Middle frontal gyrus (tissue), 1 donor: ENCODE measurements around the gene ZFYVE28.
"Not testable (repeated sequence)": the region's sequence is repeated elsewhere in the genome, so short reads cannot be mapped to it uniquely, and the experiment has no call there.

Source experiments
- DNase-seq: peaks from one replicate; pipeline ENCODE4 v3.0.0-alpha.2; 2015; ENCODE audit warnings: low spot score; ENCODE audit errors: extremely low spot score

The ZFYVE28 gene

DNA sequence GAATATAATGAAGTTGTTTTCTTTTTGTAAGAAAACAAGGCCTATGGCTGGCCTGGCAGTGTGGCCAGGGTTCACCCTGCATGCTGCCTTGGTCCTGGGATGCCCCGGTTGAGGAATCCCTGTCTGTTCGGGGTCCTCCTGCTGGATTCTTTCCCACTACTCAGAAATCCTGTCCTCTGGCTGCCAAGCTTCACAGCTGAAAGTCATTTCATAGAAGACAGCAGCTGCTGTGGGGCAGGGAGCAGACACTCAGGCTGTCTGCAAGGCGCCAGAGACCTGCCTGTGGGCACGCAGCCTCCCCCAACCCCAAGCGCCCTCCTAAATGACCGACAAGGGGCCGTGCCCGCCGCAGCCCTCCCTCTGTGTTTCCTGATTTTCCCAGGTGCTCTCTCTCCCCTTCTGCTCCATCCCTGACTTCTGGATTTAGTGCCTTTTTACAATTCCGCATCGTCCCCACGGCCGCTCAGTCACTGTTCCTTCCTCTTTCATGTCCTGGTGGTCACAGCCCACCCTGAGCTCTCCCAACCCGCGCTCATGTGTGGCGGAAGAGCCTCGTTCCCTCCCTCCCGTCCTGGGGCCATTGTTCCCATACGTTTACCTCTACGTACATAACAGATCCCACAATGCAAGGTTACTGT, 27.5 kb downstream of the ZFYVE28 start:
- no peak for DNase-seq

DNA sequence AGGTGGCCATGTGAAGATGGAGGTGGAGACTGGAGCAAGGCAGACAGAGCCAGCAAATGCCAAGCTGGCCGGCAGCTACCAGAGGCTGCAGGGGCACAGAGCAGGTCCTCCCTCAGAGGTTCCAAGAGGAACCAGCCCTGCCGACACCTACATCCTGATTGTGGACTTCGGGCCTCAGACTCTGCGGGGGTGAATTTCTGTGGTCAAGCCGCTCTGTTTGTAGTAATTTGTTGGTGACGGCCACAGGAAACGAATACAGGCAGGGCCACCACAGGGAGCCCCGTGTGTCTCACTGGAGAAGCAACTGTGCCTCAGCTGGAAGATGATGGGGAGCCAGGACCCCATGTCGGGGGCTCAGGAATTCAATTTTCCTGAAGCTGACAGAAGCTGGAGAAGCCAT, 28.3 kb downstream of the ZFYVE28 start:
- DNase-seq, result no peak

DNA sequence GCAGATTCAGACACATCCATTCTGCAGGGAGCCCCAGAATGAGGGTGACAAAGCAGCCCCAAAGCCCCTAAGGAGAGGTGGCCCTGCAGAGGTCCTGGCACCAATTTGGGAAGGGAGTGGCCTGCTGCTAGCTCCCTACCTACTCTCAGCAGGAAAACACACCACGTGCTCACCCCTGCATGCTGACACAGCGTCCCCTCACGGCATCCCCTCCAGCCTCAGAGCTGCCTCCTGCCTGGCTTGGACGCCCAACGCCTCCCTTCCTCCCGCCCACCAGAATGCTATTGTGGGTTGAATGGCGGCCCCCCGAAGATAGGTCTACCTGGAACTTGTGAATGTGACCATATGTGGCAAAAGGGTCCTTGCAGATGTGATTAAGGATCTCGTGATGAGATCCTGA, 28.8 kb downstream of the ZFYVE28 start:
- DNase-seq, result no peak

DNA sequence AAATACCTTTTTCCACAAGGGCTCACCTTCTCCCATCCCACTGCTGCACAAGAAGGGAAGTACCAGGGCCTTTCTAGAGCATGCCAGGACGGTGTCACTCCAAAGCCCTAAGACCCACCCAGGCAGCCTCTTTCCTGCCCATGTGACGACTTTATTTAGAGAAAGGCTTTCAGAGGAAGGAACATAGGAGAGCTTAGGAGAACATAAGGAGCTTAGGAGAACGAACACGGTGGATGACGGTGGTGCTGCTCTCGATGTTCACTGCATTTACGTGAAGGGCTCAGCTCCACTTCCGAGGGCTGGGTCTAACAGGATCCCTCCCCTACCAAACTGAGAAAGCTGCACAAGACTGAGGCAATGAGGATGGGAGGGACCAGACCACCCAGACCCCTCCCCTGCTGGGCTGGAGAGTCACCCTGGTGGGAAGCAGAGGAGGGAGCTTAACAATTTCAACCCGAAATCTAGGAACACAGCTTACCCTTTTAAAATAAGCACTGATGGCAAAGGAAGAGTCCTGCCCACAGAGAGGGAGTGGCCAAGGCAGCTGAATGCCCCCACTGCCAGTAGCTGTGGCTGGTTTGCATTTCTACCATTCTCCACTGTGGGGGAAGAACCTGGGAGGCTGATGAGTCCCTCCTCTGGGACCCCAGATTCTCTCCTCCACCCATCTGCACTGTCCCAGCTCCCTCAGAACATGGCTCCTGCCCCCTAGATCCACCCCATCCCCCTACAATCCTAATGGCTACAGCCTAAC, 29.8 kb downstream of the ZFYVE28 start:
- no peak for DNase-seq

DNA sequence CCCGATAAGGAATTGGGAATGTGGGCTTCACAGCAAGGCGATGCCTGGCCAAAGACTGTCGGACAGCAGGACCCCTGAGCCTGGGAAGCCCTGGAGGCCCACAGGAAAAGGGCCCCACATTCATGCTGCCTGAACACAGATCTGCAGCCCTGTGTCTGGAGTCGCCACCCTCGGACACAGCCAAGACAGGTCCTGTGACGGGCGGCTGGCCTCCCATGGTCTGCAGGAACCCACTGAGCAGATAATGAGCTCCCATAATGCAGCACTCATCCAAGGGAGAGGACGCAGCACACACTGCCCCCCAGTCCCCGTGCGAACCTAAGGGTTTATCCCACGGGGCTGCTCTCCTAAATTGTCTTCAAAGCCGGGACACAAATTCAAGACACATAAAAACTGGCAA, 30.6 kb downstream of the ZFYVE28 start:
- no peak for DNase-seq

DNA sequence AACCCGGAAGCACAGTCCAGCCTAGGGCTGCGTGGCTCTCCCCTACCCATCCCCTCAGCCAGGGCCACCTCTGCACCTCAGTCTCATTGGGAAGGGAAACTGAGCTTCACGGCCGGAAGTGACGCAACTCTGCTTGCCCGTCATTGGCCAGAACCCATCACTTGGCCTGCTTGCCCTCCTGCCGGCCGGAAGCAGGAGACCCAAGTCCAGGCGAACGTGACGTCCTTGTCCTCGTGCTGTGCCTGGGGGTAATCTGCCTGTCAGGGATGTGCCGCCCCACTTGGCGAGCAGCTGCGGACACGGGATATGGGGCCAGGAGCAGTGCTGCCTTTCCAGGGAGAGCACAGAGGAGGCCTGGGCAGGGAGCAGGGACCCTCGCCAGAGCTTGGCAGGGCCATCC, 31.2 kb downstream of the ZFYVE28 start:
- DNase-seq, result no peak

DNA sequence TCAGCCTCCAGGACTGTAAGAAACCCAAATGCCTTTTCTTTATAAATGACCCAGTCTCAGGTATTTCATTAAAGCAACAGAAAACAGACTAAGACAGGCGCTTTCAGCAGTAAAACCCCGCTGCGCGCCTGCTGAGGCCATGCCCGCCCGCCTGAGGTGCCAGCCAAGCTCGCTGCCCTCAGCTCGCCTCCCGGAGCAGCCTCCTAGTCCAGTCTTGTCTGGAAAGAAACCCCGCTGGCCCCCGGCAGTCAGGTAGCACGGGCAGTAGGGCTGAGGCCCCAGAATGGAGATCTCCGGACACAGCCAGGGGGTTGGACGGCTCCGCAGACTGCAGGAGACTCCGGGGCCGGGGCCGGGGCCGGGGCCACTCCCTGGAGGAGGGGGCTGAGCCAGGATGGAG, 31.7 kb downstream of the ZFYVE28 start:
- no peak for DNase-seq

DNA sequence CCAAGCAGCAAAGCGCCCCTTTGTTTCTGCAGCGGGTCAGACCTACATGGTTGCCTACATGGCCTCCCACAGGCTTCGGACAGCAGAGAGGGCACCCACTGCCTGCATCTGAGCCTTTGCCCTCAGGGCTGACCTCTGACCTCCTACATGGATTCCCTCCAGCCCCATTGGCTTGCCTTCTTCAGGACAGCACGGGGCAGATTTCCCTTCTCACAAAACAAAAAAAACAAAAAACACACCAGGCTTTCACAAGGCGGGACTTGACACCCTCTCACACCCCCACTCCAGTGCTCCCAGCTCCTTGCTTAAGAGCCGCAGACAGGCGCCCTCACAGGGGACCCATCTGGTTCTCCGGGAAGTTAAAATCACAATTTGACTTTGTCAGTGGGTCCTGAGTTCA, 32.9 kb downstream of the ZFYVE28 start:
- DNase-seq, result no peak

DNA sequence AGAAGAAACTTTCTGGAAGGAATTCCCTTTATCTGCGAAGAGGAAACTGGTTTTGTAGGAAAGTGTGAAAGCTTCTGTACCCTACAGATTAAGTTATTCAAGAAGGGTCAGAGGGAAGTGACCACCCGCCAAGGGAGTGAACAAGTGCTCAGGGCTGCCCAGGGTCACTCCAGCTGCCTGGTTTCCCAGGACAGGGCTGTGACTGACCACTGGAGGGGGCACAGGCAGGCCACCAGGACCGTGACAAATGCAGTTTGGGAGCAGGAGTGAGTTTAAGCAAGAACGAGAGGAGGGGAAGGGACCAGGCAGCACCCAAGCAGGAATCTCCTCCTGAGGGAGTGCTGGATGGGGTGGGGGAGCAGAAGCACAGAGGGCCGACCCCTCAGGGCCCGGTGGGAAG, 34.2 kb downstream of the ZFYVE28 start:
- DNase-seq, result no peak

DNA sequence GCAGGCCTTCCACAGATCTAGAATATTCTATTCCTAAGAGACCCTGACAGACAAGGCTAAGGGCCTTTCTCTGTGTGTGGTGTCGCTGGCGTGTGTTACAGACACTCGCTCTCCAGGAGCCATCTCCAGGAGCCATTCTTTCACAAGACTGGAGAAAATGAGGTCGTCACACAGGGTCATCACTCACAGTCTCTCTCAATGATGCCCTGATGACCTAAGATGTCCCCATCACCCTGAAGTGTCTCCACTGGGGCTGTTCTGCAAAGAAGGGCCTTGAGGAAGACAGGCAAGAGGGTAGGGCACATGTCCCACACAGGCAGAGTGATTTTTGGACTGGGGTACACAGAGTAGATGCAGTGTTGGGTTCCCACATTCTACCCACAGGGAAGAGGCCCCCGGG, 34.7 kb downstream of the ZFYVE28 start:
- no peak for DNase-seq

DNA sequence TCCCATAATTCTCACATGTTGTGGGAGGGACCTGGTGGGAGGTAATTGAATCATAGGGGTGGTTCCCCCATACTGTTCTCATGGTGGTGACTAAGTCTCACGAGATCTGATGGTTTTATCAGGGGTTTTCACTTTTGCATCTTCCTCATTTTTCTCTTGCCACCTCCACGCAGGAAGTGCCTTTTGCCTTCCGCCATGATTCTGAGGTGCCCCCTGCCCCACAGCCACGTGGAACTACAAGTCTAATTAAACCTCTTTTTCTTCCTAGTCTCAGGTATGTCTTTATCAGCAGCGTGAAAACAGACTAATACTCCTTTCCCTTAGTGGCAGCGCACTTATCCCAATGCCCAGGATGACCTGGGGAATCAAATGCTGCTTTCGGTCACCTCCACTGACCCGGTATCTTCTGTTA, 35.2 kb downstream of the ZFYVE28 start:
- DNase-seq, result not testable (repeated sequence)

DNA sequence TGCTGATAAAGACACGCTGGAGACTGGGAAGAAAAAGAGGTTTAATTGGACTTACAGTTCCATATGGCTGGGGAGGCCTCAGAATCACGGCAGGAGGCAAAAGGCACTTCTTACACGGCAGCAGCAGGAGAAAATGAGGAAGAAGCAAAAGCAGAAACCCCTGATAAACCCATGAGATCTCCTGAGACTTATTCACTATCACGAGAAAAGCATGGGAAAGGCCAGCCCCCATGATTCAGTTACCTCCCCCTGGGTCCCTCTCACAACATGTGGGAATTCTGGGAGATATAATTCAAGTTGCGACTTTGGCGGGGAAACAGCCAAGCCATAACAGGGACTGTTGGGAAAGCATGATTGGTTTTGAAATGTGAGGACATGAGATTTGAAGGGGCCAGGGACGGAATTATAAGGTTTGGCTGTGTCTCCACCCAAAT, 35.7 kb downstream of the ZFYVE28 start:
- DNase-seq, result not testable (repeated sequence)

DNA sequence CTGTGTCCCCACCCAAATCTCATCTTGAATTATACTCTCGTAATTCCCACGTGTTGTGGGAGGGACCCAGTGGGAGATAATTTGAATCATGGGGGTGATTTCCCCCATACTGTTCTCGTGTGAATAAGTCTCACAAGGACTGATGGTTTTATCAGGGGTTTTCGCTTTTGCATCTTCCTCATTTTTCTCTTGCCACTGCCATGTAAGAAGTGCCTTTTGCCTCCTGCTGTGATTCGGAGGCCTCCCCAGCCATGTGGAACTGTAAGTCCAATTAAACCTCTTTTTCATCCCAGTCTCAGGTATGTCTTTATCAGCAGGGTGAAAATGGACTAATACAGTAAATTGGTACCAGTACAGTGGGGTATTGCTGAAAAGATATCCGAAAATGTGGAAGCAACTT, 37.9 kb downstream of the ZFYVE28 start:
- not testable (repeated sequence) for DNase-seq

DNA sequence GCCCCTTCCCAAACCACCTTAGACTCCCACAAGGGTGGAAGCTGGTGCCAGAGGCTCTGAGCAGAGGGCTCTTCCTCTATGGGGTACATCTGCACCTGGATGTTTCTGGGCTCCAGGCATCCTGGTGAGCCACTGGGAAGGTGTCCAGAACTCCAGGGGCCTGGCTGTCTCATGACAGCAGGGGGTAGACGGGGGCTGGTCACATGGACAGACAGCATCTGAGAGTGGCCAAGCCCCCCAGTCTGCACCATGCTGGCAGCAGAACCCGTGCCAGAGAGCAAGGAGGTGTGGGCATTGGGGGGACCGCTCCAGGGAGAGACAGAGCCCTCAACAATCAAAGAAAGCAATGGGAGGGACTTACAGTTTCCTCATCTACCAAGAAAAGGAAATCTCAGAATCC, 39.5 kb downstream of the ZFYVE28 start:
- DNase-seq, result no peak

DNA sequence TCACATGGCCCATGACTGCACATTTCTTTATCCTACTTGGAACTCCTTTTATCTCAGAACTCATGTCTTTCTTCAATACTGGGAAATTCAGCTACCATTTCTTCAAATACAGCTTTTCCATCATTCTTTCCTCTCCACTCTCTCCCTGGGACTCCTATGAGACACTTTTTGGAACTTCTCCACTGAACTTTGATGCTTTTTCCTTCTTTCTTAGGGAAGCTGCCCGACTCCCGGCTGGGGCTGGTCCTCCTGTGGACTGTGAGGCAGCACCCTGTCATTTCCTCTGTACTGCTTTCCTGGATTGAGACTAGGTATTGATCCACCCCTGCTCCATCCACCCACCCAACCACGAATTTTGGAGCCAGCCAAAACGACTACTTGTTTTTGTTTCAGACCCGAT, 40.0 kb downstream of the ZFYVE28 start:
- DNase-seq, result no peak

DNA sequence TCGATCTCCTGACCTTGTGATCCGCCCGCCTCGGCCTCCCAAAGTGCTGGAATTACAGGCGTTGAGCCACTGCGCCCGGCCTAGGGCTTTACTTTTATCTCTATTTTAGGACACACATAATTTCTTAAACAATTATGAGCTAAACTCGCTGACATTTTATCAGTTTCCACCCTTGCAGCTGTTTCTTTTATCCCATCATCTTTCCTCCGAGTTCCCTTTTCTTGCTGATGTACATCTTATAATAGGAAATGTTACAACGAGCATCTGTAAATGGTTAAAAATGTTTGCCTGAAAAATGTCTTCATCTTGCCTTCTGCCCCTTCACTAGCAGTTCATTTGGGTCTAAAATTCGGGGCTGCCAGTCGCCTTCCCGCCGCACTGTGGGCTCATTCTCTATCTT, 41.2 kb downstream of the ZFYVE28 start:
- no peak for DNase-seq

DNA sequence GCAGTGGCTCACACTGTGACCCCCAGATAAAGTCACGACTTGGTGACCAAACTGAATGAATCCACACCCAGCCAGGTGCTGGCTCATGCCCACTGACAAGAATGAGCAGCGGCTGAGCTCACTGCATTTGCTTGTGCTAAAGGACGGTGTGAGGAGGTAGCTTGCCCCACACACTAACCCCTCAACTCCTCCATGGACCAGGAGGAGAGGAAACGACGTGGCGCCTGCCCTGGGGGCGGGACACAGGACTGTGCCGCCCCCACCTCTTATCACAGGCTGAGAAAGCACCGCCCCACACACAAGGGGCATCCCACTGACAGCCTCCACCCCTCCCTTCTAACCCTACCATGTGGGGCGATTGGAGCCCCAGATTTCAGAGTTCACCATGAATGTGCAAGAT, 43.0 kb downstream of the ZFYVE28 start:
- no peak for DNase-seq

DNA sequence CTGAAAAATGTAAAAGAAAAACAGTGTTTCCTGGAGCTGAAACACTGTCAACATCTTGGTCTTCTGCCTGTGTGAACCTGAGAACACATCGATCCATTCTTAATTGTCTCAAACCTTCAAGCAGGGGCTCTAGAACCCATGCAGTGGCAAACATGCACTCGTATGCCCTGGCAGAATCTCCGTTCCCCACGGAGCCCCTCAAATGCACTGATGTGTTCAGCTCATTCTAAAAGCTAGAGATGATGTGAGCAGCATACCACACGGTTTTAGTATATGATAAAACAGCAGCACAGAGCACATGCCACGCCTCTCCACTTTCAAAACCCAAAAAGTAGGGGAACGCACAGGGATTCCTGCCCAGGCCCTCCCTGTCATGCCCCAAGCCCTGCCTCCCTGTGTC, 44.9 kb downstream of the ZFYVE28 start:
- no peak for DNase-seq

DNA sequence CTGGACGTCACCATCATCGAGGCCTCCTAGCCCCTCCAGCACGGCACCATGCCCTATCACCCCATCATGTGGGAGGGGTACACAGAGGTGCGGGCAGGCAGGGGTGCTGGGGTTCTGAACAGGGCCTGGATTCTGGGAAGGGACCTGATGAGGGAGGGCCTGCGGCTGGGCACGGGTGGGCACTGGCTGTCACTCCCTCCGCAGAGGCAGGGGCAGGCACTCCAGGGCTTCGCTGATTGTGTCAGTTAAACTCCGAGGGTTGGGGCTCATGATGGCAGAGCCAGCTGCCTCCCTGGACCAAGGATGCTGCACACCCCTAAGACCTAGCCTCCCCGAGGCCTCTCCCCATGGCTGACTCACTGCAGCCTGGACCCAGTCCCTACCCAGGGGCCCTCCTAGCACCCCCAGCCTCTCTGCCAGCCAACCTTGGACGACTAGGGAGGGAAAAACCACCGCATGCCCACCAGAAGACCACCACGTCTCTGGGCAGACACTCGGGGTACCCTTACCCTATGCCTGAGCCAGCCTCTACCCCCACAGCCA, 45.9 kb downstream of the ZFYVE28 start:
- DNase-seq, result no peak

DNA sequence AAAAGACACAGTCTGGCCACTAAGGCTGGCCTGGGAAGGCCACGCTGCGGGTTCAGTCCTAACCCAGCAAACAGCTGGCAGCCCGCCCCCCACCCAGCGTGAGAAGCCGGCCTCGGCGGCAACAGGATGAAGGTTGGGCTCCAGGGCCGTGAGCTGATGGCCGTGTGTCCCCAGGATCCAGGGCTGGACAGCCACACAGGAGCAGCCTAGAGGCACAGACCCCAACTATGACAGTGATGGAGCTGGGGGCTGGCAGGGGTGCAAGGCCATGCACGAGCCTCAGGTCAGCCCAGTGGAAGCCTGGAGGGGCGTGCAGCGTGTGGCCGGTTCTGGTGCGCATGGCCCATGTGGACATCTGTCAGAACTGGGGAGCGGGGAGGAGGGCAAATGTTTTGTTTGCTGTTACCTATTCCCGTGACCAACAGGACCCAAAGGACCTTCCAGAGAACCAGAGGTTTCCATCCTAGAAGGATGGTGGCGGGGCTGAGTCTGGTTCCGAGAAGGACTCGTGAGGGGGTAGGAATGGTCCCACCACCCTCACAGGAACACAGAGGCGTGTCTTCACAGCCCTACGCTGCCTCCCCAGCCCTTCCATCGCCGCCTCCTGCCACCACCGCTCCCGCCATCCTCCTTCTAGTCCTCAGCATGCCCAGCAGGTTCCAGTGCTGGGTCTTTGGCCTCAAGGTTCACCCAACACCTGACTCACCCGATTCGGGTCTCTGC, 46.5 kb downstream of the ZFYVE28 start:
- no peak for DNase-seq

DNA sequence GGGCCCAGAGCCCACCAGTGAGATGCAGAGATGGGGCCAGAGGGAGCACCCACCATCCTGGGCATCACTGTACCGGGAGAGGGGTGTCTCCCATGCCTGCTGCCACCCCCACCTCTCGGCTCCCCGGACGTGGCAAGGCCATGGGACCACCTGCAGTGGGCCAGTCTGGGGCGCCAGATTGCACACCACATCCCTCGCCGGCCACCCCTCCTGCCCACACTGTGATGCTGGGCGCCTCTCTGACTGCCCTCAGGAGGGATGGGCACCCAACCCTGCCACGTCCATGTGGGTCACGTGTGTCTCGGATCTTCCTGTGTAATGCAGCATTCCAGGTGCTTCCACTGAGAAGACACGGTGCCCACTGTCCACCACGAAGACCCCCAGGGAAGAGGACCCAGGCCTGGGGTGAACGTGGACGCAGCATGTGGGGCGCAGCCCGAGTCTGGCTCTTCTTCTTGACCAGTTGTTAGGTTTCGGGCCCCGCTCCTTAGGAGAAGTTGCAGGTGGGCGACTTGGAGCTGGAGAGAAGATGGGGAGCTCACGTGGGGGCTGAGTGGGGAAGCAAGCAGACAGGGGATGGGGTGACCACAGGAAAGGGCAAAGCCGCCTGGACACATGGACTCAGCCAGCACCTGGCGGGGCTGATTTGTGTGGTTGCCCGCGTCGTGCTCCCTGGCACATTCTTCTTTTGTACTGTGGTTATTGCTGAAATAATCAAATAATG, 47.7 kb downstream of the ZFYVE28 start:
- DNase-seq, result no peak
